Activated CD8-positive, alpha-beta memory T cell treated with anti-CD3 and anti-CD28 coated beads, Interleukin-2, amount 50 U/mL, for 1 hour (primary cell): ENCODE data around the gene CYTH2.

ENCODE experiments used
- DNase-seq: peaks from one replicate; pipeline ENCODE4 v3.0.0-alpha.2; 2020; ENCODE audit errors: extremely low read depth

CYTH2 gene, protein sequence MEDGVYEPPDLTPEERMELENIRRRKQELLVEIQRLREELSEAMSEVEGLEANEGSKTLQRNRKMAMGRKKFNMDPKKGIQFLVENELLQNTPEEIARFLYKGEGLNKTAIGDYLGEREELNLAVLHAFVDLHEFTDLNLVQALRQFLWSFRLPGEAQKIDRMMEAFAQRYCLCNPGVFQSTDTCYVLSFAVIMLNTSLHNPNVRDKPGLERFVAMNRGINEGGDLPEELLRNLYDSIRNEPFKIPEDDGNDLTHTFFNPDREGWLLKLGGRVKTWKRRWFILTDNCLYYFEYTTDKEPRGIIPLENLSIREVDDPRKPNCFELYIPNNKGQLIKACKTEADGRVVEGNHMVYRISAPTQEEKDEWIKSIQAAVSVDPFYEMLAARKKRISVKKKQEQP

DNA sequence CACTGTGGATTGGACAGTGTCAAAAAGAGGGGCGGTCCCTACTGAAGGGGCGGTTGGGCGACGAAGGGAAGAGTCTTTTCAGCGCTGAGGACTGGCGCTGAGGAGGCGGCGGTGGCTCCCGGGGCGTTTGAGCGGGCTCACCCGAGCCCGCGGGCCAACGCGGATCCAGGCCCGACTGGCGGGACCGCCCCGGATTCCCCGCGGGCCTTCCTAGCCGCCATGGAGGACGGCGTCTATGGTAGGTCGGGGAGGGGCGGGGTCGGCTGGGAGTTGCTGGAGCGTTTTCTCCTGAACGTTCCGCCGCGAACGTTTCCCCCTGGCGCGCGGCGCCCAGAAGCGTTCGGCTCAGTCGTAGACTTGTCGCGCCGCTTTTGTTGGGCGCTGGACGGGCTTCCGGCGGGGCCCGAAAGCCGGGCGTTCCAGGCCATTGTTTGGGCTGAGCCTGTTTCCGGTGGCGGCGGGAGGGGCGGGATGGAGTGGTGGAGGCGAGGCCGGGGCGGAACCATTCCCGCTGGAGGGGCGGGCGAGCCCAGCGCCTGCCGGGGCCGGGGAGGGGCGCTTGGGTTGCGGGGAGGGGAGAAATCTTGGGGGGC lies at the start of gene CYTH2:
TSS of gene CYTH2 (plus strand) at position 81 of the 593 bp plus-strand sequence. CDS start at position 220, 139 bp downstream.
- DNase-seq = no peak

DNA sequence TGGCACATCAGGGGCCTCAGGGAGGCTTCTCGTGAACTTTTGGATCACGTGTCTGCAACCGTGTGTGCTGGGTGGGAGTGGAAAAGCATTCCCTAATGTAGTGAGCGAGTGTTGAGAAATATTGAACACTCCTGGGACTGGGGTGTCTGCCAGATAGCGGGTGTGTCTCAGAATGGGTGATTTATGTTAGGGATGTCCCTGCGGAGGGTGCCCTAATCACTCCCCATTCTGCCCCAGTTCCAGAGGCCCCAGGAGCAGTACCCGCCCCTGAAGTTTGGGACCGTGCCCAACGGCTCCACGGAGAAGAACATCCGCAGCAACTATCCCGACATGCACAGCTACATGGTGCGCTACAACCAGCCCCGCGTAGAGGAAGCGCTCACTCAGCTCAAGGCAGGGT lies 47.6 kb upstream of the CYTH2 start:
- no peak for DNase-seq

DNA sequence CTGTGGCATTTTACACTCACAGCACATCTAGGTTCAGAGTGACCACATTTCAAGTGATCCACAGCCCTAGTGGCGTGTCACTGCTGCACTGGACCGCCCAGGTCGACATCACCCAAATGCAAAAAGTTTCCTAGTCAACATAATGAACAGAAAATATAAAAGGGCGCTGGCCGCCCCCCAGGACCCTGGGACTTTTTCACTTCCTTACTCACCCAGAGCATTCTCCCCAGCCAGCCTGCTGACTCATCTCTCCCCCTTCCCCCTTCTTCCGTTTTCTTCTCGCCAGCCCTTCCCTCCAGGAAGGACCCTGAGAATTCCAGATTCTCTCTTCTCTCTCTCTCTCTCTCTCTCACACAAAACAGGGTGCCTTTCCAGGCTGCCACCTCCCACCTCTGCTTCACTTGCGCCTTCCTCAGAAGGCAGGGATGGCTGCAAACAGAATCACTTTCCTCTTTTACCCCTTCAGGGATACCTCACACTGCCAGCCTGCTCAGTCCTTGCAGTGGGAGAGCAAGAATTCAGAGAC lies 44.4 kb upstream of the CYTH2 start:
- DNase-seq = no peak

DNA sequence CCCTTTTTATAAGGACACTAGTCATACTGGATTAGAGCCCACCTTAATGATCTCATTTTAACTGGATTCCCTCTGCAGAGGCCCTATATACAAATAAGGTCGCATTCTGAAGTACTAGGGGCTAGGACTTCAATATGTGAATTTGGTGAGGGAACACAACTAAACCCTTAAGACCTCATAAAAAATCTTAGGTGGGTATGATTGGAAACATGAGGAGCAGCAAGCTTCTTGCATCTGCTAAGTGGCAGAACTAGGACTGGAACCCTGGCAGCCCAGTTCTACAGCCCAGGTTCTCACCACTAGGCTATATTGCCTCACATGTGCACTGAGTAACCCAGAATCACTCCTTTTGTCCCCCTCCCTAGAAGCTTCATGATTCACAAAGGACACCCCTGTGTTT lies 40.5 kb upstream of the CYTH2 start:
- DNase-seq = no peak

DNA sequence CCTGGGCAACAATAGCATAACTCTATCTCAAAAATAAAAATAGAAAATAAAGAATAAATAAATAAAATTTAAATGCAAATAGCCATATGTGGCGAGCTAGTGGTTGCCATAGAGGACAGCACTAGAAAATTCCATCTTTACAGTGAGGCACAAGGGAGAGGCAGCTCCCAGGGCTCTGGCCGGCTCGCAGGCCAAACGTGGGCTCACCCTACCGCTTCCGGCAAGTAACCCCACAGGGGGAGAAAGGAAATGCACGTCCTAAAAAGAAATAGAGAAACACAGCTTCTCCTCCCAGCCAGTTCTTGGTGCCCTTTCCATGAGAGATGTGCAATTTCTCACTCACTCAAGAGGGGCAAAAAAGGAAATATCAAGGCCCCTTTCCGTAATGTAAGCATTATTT lies 35.8 kb upstream of the CYTH2 start:
- no peak for DNase-seq

DNA sequence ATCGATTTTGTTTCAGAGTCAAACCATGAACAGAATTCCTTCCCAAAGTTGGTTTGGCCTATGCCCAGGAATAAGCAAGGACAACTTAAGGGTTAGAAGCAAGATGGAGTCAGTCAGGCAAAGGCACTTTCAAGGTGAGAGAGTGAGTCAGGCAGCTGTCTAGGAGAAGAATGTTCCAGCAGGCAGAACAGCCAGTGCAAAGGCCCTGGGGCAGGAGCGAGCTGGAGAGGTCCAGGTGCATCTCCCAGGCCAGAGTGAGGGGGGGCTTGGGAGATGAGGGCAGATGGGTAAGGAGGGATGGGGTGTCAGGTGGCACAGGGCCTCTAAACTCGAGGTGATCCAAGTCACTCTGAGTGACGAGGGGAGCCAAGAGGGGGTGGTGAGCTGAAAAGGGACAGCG lies 32.6 kb upstream of the CYTH2 start:
- no peak for DNase-seq

DNA sequence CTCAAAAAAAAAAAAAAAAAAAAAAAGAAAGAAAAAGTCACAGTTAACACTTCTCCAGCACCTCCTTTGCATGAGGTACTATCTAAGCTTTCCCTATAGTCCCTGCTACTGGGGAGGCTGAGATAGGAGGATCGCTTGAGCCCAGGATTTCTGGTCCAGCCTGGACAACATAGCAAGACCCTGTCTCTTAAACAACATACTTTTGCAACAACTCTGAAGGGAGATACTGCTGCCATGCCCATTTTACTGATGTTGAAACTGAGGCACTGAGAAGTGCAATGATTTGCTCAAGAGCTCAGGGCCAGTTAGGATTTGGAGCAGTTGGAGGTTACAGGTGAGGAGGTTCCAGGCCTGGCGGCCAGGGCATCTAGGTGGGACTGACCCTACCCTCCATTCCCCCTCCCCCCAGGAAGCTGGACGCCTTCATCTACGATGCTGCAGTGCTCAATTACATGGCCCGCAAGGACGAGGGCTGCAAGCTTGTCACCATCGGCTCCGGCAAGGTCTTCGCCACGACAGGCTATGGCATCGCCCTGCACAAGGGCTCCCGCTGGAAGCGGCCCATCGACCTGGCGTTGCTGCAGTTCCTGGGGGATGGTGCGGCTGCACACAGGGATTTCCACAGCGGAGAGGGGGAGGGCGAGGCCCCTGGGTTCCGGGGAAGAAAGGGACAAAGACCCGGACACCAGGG lies 27.7 kb upstream of the CYTH2 start:
- DNase-seq = no peak

DNA sequence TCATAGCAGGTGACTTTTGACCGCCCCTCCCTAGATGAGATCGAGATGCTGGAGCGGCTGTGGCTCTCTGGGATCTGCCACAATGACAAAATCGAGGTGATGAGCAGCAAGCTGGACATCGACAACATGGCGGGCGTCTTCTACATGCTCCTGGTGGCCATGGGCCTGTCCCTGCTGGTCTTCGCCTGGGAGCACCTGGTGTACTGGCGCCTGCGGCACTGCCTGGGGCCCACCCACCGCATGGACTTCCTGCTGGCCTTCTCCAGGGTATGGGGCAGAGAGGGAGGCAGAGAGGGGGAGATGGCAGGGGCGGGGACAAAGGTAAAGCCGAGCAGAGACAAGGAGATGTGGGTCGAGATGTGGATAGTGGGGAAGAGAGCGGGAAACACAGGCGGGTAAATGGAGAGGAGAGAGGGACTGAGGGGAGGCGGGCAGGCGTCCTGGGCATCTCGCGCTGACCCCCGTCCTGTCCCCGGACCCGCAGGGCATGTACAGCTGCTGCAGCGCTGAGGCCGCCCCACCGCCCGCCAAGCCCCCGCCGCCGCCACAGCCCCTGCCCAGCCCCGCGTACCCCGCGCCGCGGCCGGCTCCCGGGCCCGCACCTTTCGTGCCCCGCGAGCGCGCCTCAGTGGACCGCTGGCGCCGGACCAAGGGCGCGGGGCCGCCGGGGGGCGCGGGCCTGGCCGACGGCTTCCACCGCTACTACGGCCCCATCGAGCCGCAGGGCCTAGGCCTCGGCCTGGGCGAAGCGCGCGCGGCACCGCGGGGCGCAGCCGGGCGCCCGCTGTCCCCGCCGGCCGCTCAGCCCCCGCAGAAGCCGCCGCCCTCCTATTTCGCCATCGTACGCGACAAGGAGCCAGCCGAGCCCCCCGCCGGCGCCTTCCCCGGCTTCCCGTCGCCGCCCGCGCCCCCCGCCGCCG lies 26.8 kb upstream of the CYTH2 start:
- no peak for DNase-seq

DNA sequence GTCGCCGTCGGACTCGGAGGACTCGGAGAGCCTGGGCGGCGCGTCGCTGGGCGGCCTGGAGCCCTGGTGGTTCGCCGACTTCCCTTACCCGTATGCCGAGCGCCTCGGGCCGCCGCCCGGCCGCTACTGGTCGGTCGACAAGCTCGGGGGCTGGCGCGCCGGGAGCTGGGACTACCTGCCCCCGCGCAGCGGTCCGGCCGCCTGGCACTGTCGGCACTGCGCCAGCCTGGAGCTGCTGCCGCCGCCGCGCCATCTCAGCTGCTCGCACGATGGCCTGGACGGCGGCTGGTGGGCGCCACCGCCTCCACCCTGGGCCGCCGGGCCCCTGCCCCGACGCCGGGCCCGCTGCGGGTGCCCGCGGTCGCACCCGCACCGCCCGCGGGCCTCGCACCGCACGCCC lies 25.9 kb upstream of the CYTH2 start:
- no peak for DNase-seq

DNA sequence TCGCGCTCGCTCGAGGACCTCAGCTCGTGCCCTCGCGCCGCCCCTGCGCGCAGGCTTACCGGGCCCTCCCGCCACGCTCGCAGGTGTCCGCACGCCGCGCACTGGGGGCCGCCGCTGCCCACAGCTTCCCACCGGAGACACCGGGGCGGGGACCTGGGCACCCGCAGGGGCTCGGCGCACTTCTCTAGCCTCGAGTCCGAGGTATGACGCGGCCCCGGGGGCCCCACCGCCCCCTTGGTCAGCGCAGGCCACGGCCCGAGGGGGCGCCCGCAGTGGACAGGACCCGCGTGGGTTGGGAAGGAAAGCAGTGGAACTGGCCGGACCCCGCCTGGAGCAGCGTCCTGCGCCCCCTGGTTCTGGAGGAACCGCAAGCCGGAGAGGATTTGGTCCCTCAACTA lies 25.4 kb upstream of the CYTH2 start:
- no peak for DNase-seq

DNA sequence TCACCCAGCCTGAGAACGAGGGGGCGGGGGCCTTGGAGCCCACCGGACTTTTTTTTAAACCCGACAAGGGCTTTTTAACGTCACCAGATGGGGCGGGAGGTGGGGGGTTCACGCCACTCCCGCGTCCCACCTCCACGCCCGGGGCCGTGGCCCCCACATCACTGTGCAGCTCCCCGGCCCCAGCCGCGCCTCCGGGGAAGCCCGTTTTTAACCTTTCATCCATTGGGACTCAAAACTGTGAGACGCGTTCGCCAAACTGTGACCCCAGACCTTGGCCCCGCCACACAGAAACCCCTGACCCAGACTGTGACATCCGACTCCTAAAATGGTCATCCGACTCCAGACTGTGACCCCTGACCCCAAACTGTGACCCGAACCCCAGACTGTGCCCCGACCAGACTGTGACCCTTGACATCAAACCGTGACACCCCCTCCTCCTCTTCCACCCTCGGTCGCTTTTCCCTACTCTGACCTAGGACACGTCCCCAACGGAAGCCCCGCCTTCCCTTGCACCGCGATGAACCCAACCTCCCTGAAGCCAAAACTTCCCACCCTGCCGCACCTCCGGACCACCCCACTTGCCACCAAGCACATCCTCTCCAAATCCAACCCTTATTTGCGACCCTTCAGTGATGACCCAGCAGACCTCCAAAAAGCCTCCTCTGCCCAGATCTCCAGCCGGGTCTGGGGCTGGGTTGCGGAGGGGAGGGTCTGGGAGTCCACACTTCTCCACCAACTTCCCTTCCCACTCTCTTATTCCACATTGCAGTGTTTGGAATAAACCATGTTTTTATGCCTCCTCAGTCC lies 24.8 kb upstream of the CYTH2 start:
- no peak for DNase-seq

DNA sequence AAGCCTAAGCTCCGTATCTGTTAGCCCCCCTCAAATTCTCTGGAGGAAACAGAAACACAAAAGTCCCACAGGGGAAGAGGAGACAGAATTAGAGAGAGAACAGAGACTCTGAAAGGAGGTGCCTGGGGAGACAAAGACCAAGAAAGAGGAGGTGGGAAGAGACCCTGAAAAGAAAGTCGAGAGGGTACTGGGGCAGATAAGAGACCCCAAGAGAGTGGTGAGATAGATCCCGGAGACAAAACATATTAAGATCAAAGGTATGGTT lies 24.3 kb upstream of the CYTH2 start:
- no peak for DNase-seq

DNA sequence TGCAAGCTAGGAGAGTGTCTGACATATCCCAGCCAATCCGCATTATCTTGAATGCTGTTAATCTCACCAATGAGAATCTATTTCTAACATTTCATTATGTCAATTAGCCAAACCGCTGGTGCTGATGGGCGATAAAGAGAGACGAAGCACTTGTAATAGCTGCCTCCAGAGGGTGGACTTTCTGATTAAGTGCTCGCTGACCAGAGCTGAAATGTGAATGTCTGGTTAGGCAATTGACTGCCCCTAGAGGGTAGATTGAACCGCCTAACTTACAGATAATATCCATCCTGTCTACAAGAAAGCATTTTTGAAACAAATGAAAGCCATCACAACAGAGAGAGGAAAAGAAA lies 23.9 kb upstream of the CYTH2 start:
- DNase-seq = no peak

DNA sequence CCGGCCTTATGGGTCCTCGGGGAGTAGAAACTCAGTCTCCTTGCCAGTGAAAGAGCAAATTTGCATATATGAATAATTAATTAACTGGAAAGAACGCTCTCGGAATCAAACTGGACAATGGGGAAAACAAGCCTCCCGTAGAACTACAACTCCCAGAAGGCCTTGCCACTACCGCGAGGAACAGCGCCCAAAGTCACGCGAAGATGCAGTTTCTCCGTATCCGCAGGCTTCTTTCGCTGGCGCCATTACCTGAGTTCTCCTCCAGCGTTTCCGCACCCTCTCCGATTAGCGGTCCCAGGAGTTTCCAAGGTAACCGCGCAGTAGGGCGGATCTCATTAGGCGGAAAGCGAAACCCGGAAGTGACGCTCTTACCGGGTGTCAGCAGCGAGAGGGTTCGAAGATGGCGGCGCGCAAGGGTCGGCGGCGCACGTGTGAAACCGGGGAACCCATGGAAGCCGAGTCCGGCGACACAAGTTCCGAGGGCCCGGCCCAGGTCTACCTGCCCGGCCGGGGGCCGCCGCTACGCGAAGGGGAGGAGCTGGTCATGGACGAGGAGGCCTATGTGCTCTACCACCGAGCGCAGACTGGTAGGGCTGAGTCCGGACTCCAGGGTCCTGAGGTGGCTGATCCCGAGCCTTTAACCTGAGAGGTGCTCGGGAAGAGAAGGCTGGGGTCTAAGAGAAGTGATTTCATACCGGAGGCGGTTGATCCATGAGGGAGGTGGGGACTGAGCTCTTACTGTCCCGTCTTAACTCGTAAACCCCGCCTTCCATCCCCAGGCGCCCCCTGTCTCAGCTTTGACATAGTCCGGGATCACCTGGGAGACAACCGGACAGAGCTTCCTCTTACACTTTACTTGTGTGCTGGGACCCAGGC lies 23.3 kb upstream of the CYTH2 start, which contains the start of gene GRWD1:
TSS of gene GRWD1 (plus strand) at position 378 of the 876 bp plus-strand sequence. CDS start at position 401, 23 bp downstream.
- peak; percentile 88 for DNase-seq

DNA sequence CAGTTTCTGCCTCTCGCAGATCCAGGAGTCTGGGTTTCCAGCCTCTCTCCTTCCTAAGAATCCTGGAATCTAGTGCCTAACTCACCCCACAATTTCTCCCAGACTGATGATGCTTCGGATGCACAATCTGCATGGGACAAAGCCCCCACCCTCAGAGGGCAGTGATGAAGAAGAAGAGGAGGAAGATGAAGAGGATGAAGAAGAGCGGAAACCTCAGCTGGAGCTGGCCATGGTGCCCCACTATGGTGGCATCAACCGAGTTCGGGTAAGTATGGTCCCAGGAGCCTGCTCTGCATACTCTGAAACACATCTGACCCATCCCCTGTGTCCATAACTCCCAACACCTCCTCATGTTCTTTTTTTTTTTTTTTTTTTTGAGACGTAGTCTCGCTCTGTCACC lies 22.6 kb upstream of the CYTH2 start:
- DNase-seq = no peak

DNA sequence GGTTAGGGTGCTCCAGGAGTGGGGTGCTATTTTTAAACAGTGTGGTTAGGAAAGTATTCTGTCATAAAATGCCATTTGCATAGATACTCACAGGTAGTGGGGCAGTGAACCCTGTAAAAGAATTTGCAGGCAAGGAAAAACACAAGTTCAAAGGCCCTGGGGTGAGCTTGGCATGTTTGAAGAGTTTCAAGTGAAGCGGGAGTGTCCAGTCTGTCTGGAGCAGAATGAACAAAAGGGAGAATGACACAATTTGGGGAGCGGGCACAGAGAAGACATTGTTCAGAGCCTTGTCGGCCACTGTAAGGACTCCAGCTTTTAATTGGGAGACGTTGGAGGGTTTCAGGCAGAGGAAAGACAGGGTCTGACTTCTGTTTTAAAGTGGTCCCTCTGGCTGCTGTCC lies 20.6 kb upstream of the CYTH2 start:
- DNase-seq = no peak

DNA sequence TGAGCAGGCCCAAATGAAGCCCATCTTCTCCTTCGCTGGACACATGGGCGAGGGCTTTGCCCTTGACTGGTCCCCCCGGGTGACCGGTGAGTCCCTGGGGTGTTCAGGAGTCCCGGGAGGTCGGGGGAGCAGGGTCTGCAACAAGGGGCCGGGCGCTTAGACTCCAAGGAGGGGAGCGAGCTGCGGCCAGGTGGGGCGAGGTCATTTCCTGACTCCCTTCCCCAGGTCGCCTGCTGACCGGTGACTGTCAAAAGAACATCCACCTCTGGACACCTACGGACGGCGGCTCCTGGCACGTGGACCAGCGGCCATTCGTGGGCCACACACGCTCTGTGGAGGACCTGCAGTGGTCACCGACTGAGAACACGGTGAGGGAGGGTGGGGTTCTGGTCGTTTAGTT lies 18.7 kb upstream of the CYTH2 start:
- DNase-seq = no peak

DNA sequence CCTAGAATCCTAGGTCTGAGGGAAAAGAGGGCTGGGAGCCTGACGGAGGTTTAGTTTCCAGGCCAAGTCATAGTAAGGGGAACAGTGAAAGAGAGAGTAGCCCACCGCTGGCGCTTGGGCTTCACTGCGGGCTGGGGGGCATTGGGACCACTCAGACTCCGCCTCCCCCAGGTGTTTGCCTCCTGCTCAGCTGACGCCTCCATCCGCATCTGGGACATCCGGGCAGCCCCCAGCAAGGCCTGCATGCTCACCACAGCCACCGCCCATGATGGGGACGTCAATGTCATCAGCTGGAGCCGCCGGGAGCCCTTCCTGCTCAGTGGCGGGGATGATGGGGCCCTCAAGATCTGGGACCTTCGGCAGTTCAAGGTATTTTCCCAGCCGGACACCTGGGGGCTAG lies 18.3 kb upstream of the CYTH2 start:
- DNase-seq = no peak

DNA sequence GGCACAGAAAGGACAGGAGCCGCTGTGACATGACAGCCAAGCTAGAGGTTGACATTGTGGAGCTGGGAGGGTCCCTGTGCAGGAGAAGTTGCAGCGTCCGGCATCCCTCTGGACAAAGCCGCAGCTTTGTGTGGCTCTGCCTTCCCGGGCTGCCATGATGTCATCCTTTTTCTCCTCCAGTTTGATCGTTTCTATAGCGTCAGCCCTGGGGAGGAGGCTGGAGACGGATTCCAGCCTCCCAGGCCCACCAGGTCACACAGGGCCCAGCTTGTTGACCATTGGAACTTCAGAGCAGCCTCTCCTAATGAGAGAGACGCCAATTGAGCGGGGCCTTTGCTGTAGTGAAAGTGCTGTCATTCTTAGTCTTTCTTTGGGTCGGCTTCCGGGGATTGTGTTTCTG lies 17.5 kb upstream of the CYTH2 start:
- no peak for DNase-seq
